Activated CD4-positive, alpha-beta T cell treated with anti-CD3 and anti-CD28 coated beads for 4 hours (primary cell): Measurements from ENCODE around the gene KLHDC3.
"Not testable (repeated sequence)": the region's sequence is repeated elsewhere in the genome, so short reads cannot be mapped to it uniquely, and the experiment has no call there.

ENCODE experiments used
- DNase-seq, 2 donors: peaks; one replicate each; pipeline ENCODE4 v3.0.0-alpha.2; 2020

The KLHDC3 gene

DNA sequence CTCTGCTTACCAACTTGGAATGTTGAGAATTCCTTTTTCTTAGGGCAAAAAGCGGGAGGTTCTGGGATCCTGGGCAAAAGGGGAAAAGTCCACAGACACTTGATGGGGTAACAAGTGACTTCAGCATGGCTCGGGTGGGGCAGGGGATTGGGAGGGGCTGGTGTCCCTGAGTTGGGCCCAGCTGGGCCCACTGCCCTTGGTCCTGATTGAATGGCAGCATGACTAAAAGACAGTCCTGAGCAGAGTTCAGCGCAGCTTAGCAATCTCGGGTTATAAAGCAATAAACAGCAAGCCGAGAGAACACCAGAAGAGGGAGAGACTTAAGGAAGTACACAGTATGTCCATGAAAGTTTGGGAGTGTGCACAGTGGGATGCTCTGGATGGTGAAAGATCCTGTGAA is 24.1 kb upstream of the KLHDC3 start:
- no peak for DNase-seq

DNA sequence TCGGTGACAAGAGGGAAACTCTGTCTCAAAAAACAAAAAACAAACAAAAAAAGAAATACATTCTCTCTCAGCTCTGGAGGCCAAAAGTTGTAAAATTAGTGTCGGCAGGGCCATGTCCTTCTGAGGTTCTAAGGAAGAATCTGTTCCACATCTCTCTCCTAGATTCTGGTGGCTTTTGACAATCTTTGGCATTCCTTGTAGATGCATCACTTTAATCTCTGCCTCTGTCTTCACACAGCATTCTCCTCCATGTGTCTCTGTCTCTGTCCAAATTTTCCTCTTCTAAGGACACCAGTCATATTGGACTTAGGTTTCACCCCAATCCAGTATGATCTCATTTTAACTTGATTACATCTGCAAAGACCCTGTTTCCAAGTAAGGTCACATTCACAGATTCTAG is 20.6 kb upstream of the KLHDC3 start:
- no peak for DNase-seq

DNA sequence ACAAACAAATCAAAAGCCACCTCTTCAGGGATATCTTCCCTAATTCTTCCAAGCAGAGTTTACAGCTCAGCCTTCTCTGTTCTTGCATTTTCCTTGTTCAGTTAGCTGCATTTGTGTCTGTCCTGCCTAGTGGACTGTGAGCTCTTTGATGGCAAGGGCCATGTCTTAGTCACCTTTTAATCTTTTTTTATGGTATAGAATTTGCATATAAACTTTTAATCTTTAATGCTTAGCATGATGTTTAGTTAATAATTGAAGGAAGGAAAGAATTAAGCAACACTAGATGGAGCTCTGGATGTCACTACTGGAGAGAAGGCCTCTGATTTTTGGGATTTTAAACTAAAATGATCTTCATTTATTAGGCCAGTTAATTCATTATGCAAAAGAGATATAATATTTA is 17.5 kb upstream of the KLHDC3 start:
- no peak for DNase-seq

DNA sequence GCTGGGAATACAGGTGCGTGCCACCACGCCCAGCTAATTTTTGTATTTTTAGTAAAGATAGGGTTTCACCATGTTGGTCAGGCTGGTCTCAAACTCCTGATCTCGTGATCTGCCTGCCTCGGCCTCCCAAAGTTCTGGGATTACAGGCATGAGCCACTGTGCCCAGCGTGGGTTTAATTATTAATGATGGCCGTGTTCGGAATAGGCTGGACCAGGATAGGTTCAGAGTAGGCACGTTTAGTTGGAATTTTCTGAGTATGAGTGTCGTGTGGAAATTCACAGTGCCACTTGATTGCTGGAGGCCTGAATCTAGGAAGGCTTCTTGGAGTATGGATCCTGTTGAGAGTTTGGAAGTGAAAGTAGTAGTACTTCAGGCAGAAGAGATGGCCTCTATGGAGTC is 15.8 kb upstream of the KLHDC3 start:
- not testable (repeated sequence) for DNase-seq

DNA sequence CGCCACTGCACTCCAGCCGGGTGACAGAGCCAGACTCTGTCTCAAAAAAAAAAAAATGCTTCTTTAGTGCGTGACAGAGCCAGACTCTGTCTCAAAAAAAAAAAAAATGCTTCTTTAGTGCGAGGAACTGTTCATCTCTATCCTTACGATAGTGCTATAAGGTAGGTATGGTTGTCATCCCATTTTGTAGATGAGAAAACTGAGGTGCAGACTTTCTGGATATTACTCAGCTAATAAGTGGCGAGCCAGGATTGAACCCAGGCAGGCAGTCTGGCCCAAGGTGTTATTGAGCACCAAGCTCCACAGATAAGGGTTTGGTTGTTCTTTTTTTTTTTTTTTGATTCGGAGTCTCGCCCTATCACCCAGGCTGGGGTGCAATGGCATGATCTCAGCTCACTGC is 12.2 kb upstream of the KLHDC3 start:
- no peak for DNase-seq

DNA sequence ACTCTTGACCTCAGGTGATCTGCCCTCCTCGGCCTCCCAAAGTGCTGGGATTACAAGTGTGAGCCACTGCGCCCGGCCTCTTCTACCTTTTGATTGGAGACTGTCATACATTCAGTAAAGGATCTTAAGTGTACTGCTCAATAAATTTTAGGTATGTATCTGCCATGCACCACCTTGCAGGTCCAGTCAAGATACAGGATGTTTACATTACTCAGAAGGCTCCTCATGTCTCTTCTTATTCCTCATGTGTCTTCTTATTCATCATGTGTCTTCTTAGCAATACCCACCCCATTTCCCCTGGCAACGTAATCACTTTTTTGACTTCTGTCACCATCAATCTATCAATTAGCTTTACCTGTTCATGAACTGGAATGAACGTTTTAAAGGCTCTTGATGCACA is 8.2 kb upstream of the KLHDC3 start:
- DNase-seq = no peak

DNA sequence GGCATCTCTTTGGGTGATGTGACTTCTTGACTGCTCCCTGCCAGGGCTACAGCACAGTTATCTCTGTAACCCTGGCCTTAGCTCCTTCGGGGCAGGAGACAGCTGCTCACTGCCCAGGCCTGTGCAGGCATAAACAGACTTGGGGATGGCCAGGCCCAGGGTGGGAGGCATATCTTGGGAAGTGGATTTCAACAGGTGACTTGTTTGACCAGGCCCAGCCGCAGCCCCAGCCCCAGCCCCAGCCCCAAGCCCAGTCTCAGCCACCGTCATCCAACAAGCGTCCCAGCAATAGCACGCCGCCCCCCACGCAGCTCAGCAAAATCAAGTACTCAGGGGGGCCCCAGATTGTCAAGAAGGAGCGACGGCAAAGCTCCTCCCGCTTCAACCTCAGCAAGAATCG is 7.8 kb upstream of the KLHDC3 start:
- no peak for DNase-seq

DNA sequence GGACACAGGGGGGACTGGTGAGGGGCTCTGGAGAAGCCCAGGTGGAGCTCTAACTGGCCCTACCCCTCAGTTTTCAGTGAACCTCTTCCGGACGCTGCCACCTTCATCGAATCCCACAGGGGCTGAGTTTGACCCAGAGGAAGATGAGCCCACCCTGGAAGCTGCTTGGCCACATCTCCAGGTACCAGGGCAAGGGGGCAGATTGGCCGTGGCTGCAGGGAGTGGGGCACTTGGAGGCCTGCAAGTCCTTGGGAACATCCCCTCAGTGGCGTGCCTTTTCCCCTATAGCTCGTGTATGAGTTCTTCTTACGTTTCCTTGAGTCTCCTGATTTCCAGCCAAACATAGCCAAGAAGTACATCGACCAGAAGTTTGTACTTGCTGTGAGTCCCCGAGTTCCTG is 6.9 kb upstream of the KLHDC3 start:
- DNase-seq = no peak

DNA sequence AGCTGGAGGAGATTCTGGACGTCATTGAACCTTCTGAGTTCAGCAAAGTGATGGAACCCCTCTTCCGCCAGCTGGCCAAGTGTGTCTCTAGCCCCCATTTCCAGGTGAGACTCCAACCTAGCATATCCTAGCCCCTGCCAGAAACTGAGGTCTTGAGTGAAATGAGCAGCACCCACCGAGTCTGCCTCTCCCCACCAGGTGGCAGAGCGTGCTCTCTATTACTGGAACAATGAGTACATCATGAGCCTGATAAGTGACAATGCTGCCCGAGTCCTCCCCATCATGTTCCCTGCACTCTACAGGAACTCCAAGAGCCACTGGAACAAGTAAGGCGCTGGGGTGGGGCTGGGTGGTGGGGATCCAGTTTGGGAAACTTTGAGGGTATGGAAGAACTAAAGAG is 4.9 kb upstream of the KLHDC3 start:
- DNase-seq = peak; percentile 26 to 40

DNA sequence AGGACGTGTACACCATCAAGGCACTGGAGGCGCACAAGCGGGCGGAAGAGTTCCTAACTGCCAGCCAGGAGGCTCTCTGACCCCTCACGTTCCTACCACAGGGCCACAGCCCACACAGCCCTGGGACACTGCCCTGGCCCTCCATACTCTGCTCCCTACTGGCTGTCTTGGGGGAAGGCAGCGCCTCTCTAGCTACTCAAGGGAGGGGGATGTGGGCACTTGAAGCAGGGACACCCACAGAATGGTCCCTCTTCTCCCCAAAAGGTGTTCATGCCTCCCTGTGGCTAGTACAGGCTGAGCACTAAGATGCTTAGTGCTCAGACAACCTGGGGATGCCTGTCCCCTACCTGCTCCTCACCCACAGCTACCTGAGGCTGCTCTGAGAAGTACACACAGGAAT is 2.8 kb upstream of the KLHDC3 start:
- no peak for DNase-seq

DNA sequence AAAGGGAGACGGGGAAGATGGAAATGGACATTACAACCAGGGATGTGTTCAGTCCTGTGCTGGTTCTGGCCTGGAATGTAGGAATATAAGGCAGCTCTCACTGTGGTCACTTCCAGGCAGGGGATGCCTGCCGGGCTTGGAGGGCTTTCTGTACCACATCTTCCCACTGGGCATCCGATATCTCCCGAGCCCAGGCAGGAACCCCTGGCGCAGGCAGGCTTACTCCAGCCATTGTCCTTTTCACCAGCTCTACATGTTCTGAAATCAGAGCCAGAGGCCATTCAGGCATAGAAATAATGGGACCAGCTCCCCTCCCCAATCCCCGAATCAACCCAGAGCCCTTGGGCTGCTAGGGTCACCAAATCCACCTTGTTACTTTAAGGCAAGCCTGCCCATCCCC is 1.7 kb upstream of the KLHDC3 start:
- DNase-seq = no peak

DNA sequence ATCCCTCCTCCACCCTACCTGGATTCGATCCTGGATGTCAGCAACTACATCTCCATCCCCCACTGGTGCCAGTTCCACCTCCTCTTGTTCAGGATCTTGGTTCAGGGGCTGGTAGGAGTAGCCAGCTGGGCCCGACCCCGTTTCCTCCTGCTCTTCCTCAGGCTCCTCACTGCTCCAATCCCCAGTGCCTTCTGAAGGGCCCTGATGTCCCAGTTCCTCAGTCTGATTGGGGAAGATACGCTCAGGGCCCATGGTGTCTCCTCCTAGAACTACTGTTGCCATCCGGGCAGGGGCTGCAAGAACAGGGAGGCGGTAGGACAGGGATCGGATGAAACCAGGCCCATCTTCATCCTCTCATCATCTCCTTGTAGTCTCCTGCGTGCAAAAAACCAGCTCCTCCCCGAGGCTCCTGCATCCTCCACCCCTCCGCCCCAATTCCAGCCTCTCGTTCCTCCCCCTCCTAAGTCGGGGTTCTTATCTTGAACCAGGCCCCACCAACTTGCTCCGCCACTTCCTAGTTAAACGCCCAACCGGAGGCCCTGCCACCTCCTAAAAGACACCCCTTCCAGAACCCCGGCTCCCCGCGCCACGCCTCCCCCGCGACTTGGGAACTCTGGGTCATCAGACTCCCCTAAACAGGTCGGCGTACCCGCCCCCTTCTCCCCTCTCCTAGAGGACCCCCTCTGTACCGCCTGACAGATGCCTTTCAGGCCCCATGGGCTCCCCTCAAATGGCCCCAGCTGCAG is 779 bp upstream of the KLHDC3 start:
- DNase-seq = no peak

DNA sequence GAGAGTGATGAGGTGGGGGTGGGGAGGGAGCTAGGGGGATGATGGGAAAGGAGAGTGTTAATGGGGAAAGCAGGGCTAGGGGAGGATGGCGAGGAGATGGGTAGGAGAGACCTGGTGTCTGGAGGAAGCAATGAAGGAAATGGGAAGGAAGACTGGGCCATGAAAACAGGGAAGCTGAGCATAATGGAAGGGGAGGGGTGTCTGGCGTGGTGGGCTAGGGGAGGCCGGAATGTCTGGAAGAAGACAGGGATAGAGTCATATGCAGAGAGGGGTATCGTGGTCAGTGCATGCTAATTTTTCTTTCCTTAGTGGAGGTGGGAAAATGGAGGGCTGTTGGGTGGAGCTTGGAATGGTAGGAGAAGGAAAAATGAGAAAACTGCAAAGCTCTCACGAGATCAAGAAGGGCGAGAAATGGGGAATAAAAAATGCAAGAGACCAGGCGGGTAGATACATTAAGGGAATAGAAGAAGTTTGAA is 423 bp downstream of the KLHDC3 start:
- DNase-seq = no peak

DNA sequence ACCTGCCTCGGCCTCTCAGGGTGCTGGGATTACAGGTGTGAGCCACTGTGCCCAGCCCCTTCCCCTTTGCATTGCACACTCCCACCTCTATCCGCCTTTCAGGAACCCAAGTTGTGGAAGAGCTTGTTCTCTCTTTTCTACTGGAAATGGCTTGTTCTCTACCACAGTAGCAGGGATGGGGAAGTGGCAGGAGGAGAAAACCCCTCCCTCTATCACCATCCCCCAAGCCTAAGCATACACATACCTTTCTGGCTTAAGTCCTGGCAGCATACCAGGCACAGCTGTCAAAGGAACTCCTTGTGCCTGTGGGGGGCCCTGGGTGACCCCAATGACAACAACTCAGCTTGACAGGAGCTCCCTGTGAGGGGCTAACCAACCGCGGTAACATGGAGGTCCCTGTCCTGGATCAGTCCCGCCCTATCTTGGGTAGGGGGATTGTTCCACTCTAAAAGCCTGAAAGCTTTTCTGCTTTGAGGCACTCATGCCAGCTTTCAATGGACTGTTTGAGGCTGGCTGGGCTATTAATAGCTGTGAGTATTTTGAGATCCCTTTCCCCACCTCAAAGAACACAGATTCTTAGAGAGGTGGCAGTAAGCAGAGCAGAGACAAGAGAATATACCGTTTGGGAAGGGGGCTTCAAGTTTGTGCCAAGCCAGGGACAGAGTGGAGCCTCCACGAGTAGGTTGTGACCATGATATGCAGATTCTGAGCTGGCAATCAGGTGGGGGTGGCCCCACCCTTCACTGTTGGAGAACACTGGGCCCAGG is 2.3 kb downstream of the KLHDC3 start:
- DNase-seq = no peak

DNA sequence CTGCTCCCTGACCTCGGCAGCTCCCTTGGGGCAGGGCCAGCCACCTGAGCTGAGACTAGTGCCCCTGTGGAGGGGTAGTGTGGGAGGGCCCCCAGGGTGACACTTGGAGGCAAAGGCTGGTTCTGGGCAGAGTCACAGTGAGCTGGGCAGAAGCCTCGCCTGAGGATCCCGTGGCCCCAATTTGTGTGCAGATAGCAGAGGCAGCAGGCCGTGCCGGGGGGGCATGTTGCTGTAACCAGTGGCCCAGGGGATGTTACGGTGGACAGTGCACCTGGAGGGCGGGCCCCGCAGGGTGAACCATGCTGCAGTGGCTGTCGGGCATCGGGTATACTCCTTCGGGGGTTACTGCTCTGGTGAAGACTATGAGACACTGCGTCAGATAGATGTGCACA is 2.9 kb downstream of the KLHDC3 start:
- no peak for DNase-seq

DNA sequence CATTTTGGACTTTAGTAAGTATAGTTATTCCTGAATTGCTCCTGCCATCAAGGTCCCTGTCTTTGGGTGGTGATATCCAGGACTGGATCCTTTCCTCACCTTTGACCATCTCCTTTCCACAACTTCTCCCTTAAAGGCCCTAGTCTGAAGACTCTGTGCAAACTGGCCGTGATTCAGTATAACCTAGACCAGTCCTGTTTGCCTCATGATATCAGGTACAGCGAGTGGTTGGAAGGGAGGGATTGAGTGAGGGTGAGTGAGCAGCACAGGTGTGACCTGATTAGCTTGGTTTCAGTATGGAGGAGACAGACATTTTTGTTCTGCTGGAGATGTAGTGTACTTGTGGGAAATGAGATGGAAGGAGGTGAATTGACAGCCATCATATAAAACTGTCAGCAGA is 5.1 kb downstream of the KLHDC3 start:
- no peak for DNase-seq

DNA sequence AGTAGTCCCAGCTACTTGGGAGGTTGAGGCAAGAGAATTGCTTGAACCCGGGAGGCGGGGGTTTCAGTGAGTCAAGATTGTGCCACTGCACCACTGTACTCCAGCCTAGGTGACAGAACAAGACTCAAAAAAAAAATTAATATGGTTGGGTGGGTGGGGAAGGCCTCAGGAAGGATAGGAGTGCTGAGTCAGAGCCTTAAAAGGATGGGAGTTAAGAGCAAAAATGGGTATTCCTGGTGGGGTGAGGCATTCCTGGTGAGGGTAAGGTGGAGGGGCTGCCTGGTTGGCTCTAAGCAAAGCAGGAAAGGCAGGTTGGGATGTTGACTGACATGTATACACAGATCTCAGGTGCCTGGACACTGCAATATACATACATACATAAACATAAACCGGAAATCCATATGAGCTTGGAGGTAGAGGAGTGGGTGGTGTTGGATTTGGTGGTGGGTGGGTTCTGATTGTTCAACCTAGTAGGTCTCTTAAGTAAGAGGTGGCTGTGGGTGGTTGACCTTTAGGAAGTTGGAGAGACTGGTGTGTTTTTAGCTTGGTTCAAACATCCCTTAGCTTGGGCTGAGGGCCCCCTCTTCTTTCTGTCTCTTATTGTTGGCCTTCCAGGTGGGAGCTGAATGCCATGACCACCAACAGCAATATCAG is 6.1 kb downstream of the KLHDC3 start:
- no peak for DNase-seq

DNA sequence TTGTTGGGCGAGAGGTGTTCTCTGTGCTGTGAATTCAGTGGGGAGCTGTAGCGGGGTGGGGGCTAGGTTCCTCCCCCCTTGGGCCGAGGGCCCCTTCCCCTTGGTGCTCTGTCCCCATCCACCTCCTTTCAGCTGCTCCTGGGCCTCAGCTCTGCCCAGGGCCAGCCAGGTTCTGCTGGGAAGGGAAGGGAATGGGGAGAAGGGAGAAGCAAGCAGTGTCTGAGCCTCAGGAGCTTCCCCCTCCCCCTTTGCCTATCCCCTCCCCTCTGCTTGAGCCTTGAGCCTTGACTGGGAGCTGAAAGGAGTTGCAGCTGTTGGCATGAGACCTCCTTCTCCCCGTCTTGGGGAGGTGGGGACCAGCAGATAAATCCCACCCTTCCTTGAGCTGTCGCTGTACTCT is 6.8 kb downstream of the KLHDC3 start:
- DNase-seq = no peak

DNA sequence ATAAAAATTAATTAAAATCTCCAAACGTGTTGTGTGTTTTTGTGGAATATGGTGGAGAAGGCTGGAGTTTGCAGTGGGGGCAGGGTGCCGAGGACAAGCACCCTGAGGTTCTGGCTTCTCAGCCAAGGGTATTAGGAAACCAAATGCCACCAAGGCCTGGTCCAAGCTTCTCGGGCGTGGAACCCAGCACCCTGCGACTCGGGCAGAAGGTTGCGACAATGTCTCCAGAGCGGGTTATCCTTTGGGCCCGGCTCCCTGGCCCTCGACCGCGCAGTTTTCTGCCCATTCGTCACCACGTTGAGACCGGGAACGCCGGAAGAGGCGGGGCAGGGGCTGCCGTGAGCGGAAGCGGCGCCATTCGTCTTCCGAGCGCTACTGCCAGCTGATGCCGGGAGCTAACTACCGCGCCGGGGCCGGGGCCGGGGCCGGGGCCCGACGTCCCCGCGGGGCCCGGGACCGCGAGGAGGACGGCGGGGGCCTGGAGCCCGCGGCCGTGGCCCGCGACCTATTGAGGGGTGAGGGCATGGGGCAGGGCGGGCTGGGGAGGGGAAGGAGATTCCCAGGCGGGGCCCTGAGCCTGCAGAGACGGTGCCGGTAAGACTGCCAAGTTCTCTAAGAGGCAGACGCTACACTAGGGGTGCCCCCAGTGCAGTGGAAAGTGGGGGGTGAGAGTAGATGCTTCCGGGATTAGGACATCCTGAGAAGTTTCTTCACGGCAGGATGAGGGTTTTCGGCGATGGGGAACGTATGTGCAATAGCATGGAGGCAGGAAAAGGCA is 7.4 kb downstream of the KLHDC3 start, which contains the start of gene RRP36:
RRP36 (plus strand) TSS at position 354 of the 778 bp plus-strand sequence; CDS start at position 386, 32 bp downstream.
- peak; percentile 65 to 71 for DNase-seq

DNA sequence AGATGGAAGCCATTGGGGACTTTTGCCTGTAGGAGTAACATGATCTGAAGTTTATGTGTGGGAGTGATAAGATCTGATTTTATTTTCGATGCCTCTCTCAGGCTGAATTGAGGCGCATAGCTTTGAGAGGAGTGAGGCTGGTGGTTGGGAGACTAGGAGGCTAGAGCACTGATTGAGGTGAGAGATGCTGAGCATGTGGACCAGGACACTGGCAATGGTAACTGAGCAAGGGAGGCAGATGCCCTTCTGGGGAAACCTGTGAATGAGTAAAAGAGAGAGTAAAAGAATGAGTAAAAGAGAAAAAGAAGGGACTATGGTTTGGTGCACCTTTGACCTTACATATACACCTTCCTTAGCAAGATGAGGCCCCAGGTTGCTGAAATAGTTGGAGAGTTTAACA is 10.4 kb downstream of the KLHDC3 start:
- no peak for DNase-seq

DNA sequence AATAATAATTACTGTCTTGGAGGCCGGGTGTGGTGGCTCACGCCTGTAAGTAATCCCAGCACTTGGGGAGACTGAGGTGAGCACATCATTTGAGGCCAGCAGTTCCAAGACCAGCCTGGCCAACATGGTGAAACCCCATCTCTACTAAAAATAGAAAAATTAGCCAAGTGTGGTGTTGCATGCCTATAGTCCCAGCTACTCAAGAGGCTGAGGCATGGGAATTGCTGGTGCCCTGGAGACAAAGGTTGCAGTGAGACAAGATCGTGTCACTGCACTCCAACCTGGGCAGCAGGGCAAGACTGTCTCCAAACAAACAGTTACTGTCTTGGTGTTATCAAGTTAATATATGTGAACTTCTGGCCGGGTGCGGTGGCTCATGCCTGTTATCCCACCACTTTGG is 12.3 kb downstream of the KLHDC3 start:
- no peak for DNase-seq

DNA sequence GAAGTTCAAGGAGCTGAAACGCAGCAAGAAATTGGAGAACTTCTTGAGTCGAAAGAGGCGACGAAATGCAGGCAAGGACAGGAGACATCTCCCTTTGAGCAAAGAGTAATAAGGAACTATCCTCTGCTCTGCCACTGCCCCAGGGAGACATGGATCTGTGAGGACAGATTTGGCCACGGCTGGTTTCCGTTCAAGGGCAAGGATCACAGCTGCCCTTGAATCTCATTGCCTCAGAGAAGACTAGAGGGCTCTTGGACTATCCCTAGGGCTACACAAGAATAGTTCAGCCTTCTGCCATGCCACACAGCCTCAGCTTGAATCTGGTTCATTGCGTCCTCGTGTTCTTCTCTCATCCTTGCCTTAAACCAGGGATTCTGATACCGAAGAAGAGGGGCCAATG is 15.1 kb downstream of the KLHDC3 start:
- no peak for DNase-seq

DNA sequence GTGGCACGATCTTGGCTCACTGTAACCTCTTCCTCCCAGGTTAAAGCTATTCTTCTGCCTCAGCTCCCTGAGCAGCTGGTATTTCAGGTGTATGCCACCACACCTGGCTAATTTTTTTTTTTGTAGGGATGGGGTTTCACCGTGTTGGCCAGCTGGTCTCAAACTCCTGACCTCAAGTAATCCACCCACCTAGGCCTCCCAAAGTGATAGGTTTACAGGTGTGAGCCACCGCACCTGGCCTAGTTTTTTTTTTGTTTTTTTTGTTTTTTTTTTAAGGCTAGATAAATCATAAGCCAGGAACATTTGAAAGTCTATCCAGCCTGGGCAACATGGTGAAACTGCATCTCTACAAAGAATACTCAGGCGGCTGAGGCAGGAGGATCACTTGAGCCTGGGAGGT is 18.3 kb downstream of the KLHDC3 start:
- DNase-seq = no peak
